ENCODE data around the gene TRIM6. TPM values are rescaled to one million over a fixed set of nuclear protein-coding genes. Genes with fewer than 3 reads are reported as not detected.
"Not testable (repeated sequence)": the region's sequence is repeated elsewhere in the genome, so short reads cannot be mapped to it uniquely, and the experiment has no call there.

The TRIM6 gene
- total RNA-seq, 2 donors from 2014 or later, result 0.31 TPM; not detected in 1

GRCh38 chr11:5620651-5621521 lies 24.4 kb downstream of the TRIM6 start:
- Mint-ChIP-seq H3K27ac (no peak overlapping the region), H3K9me3 (no peaks in the 10 kb centered on the region), H3K36me3 (no peaks in the 10 kb centered on the region), H3K4me1 (ENCODE audit: low read depth in 2 of 2) (peaks cover 17 to 22% of the 10 kb centered on the region in 2 donors), H3K27me3 (no peaks in the 10 kb centered on the region), H3K4me3 (no peak overlapping the region)
- DNase-seq (ENCODE audit: low spot score) (no peak), ATAC-seq (no peak)

- Mint-ChIP-seq H3K9me3 (no peaks in the 10 kb centered on the region), H3K36me3 (no peaks in the 10 kb centered on the region), H3K4me3 (no peak overlapping the region), H3K27ac (no peak overlapping the region), H3K4me1 (ENCODE audit: low read depth in 2 of 2) (peaks cover 24 to 29% of the 10 kb centered on the region in 2 donors), H3K27me3 (no peaks in the 10 kb centered on the region)
- no peak for DNase-seq (ENCODE audit: low spot score)
- no peak for ATAC-seq
Measured at GRCh38 chr11:5621580-5621979, 25.1 kb downstream of the TRIM6 start.

GRCh38 chr11:5622802-5623201 lies 26.4 kb downstream of the TRIM6 start:
- Mint-ChIP-seq H3K4me1 (ENCODE audit: low read depth in 2 of 2) (peaks cover 32 to 35% of the 10 kb centered on the region in 2 donors), H3K27ac (no peak overlapping the region), H3K36me3 (no peaks in the 10 kb centered on the region), H3K27me3 (no peaks in the 10 kb centered on the region), H3K4me3 (no peak overlapping the region), H3K9me3 (no peaks in the 10 kb centered on the region)
- DNase-seq (ENCODE audit: low spot score), result no peak
- ATAC-seq, result no peak

GRCh38 chr11:5624489-5625279 lies 28.2 kb downstream of the TRIM6 start, which contains the start of gene TRIM34:
TRIM34 (plus strand) TSS chr11:5625001; CDS start chr11:5632332, 7,331 bp downstream.
- Mint-ChIP-seq H3K27me3 (no peaks in the 10 kb centered on the region), H3K27ac (peak within 1 kb of the TSS; percentile 75 to 84), H3K36me3 (no peaks in the 10 kb centered on the region), H3K4me1 (ENCODE audit: low read depth in 2 of 2) (peaks cover 35 to 38% of the 10 kb centered on the region in 2 donors), H3K9me3 (no peaks in the 10 kb centered on the region), H3K4me3 (peak within 1 kb of the TSS; percentile 94)
- ATAC-seq (peak; percentile 96), DNase-seq (ENCODE audit: low spot score) (peak; percentile 69)

- Mint-ChIP-seq H3K27ac (peak overlapping the region; percentile 75 to 84), H3K36me3 (no peaks in the 10 kb centered on the region), H3K9me3 (no peaks in the 10 kb centered on the region), H3K4me3 (peak overlapping the region; percentile 94), H3K27me3 (no peaks in the 10 kb centered on the region), H3K4me1 (ENCODE audit: low read depth in 2 of 2) (peaks cover 37 to 40% of the 10 kb centered on the region in 2 donors)
- ATAC-seq (no peak), DNase-seq (ENCODE audit: low spot score) (no peak)
Measured at GRCh38 chr11:5625281-5625680, 28.8 kb downstream of the TRIM6 start.

- Mint-ChIP-seq H3K9me3 (no peaks in the 10 kb centered on the region), H3K4me1 (ENCODE audit: low read depth in 2 of 2) (peaks cover 44 to 46% of the 10 kb centered on the region in 2 donors), H3K4me3 (peak overlapping the region; percentile 94), H3K36me3 (no peaks in the 10 kb centered on the region), H3K27ac (peak overlapping the region; percentile 75 to 84), H3K27me3 (no peaks in the 10 kb centered on the region)
- DNase-seq (ENCODE audit: low spot score) (no peak), ATAC-seq (no peak)
Measured at GRCh38 chr11:5626196-5626595, 29.8 kb downstream of the TRIM6 start.

- peaks cover 15% of the 10 kb centered on the region for H3K36me3 Mint-ChIP-seq
- no peaks in the 10 kb centered on the region for H3K9me3 Mint-ChIP-seq
- DNase-seq (ENCODE audit: low spot score), result no peak
- no peak overlapping the region for H3K27ac Mint-ChIP-seq
- ATAC-seq, result no peak
- peaks cover 32 to 37% of the 10 kb centered on the region in 2 donors for H3K4me1 Mint-ChIP-seq (ENCODE audit: low read depth in 2 of 2)
- H3K27me3 Mint-ChIP-seq, result no peaks in the 10 kb centered on the region
- no peak overlapping the region for H3K4me3 Mint-ChIP-seq
Measured at GRCh38 chr11:5631417-5631816, 35.0 kb downstream of the TRIM6 start.

GRCh38 chr11:5631969-5632635 lies 35.7 kb downstream of the TRIM6 start:
- H3K4me3 Mint-ChIP-seq, result peak overlapping the region; percentile 7
- peaks cover 15% of the 10 kb centered on the region for H3K36me3 Mint-ChIP-seq
- H3K4me1 Mint-ChIP-seq (ENCODE audit: low read depth in 2 of 2), result peaks cover 25 to 32% of the 10 kb centered on the region in 2 donors
- ATAC-seq, result no peak
- no peak for DNase-seq (ENCODE audit: low spot score)
- H3K27ac Mint-ChIP-seq, result no peak overlapping the region
- H3K27me3 Mint-ChIP-seq, result no peaks in the 10 kb centered on the region
- H3K9me3 Mint-ChIP-seq, result no peaks in the 10 kb centered on the region

GRCh38 chr11:5639953-5640352 lies 43.5 kb downstream of the TRIM6 start:
- ATAC-seq (no peak), DNase-seq (ENCODE audit: low spot score) (no peak)
- Mint-ChIP-seq H3K27me3 (no peaks in the 10 kb centered on the region), H3K9me3 (no peaks in the 10 kb centered on the region), H3K27ac (no peak overlapping the region), H3K4me3 (no peak overlapping the region), H3K36me3 (peaks cover 12% of the 10 kb centered on the region), H3K4me1 (ENCODE audit: low read depth in 2 of 2) (peaks cover 7 to 9% of the 10 kb centered on the region in 2 donors)

- no peaks in the 10 kb centered on the region for H3K27me3 Mint-ChIP-seq
- ATAC-seq (peak; percentile 74 to 89), DNase-seq (ENCODE audit: low spot score) (no peak)
- H3K27ac Mint-ChIP-seq, result no peak overlapping the region
- no peaks in the 10 kb centered on the region for H3K9me3 Mint-ChIP-seq
- peaks cover 6% of the 10 kb centered on the region for H3K36me3 Mint-ChIP-seq
- peaks cover 7 to 9% of the 10 kb centered on the region in 2 donors for H3K4me1 Mint-ChIP-seq (ENCODE audit: low read depth in 2 of 2)
- no peak overlapping the region for H3K4me3 Mint-ChIP-seq
Measured at GRCh38 chr11:5643585-5643984, 47.1 kb downstream of the TRIM6 start.

GRCh38 chr11:5646139-5646538 lies 49.7 kb downstream of the TRIM6 start:
- no peak overlapping the region for H3K27ac Mint-ChIP-seq

GRCh38 chr11:5655474-5655873 lies 59.0 kb downstream of the TRIM6 start:
- Mint-ChIP-seq H3K4me1 (ENCODE audit: low read depth in 2 of 2) (no peaks in the 10 kb centered on the region), H3K36me3 (peaks cover 17% of the 10 kb centered on the region), H3K9me3 (no peaks in the 10 kb centered on the region), H3K27ac (no peak overlapping the region), H3K27me3 (no peaks in the 10 kb centered on the region), H3K4me3 (no peak overlapping the region)
- ATAC-seq (no peak), DNase-seq (ENCODE audit: low spot score) (no peak)

More at GRCh38 chr11:5646139-5646538, 49.7 kb downstream of the TRIM6 start:
- Mint-ChIP-seq H3K9me3 (no peaks in the 10 kb centered on the region), H3K36me3 (peaks cover 1% of the 10 kb centered on the region), H3K4me3 (no peak overlapping the region), H3K4me1 (ENCODE audit: low read depth in 2 of 2) (peaks cover 7 to 9% of the 10 kb centered on the region in 2 donors), H3K27me3 (no peaks in the 10 kb centered on the region)
- DNase-seq (ENCODE audit: low spot score) (no peak), ATAC-seq (no peak)

GRCh38 chr11:5656956-5657355 lies 60.5 kb downstream of the TRIM6 start:
- not testable (repeated sequence) for H3K9me3 Mint-ChIP-seq, ATAC-seq, H3K27ac Mint-ChIP-seq

More at GRCh38 chr11:5656956-5657355, 60.5 kb downstream of the TRIM6 start:
- H3K4me3 Mint-ChIP-seq; DNase-seq (ENCODE audit: low spot score); H3K27me3 Mint-ChIP-seq; H3K4me1 Mint-ChIP-seq (ENCODE audit: low read depth in 2 of 2): not testable (repeated sequence)
- H3K36me3 Mint-ChIP-seq, result peaks cover 17% of the 10 kb centered on the region

All from natural killer cell treated with Interleukin-12 subunit alpha and Interleukin-12 subunit beta and Interleukin-15 and Interleukin-18, amount 100 ng/mL, for 72 hours (primary cell).